Right forelimb (tissue), 1 donor: Measurements from ENCODE around the gene RAD51AP1.

Source experiments
- DNase-seq: peaks from one replicate; pipeline ENCODE4 v3.0.0-alpha.2; 2018

The RAD51AP1 gene

GRCh38 chr12:4553943-4554342 is 15.3 kb downstream of the RAD51AP1 start:
- no peak for DNase-seq

GRCh38 chr12:4555804-4556203 is 17.1 kb downstream of the RAD51AP1 start:
- DNase-seq, result no peak

- DNase-seq, result no peak
These were observed 18.2 kb downstream of the RAD51AP1 start for GRCh38 chr12:4556735-4557530.

- DNase-seq, result no peak
These were observed 18.9 kb downstream of the RAD51AP1 start for GRCh38 chr12:4557586-4557985.

- DNase-seq, result no peak
These were observed 19.5 kb downstream of the RAD51AP1 start for GRCh38 chr12:4558171-4558570.

- peak; percentile 83 for DNase-seq
These were observed 23.5 kb downstream of the RAD51AP1 start, which contains the start of gene DYRK4 for GRCh38 chr12:4562034-4562657. DYRK4 (plus strand) TSS chr12:4562208; CDS start chr12:4562246, 38 bp downstream.

- no peak for DNase-seq
These were observed 24.6 kb downstream of the RAD51AP1 start for GRCh38 chr12:4563336-4563735.

GRCh38 chr12:4564818-4565217 is 26.1 kb downstream of the RAD51AP1 start:
- DNase-seq, result no peak

- DNase-seq, result no peak
These were observed 27.8 kb downstream of the RAD51AP1 start for GRCh38 chr12:4566474-4566873.

- no peak for DNase-seq
These were observed 28.6 kb downstream of the RAD51AP1 start for GRCh38 chr12:4567073-4567881.

GRCh38 chr12:4569261-4569660 is 30.6 kb downstream of the RAD51AP1 start:
- no peak for DNase-seq

- no peak for DNase-seq
These were observed 34.0 kb downstream of the RAD51AP1 start for GRCh38 chr12:4572680-4573079.

- DNase-seq, result no peak
These were observed 40.8 kb downstream of the RAD51AP1 start for GRCh38 chr12:4579305-4580102.

- no peak for DNase-seq
These were observed 41.6 kb downstream of the RAD51AP1 start for GRCh38 chr12:4580281-4580688.

- DNase-seq, result no peak
These were observed 45.6 kb downstream of the RAD51AP1 start for GRCh38 chr12:4584281-4584680.

GRCh38 chr12:4584896-4585295 is 46.2 kb downstream of the RAD51AP1 start:
- no peak for DNase-seq

- DNase-seq, result no peak
These were observed 47.8 kb downstream of the RAD51AP1 start for GRCh38 chr12:4586500-4586899.

GRCh38 chr12:4587108-4587507 is 48.4 kb downstream of the RAD51AP1 start:
- no peak for DNase-seq

- no peak for DNase-seq
These were observed 50.2 kb downstream of the RAD51AP1 start for GRCh38 chr12:4588916-4589315.

- DNase-seq, result no peak
These were observed 51.3 kb downstream of the RAD51AP1 start for GRCh38 chr12:4589941-4590340.

GRCh38 chr12:4591180-4591687 is 52.5 kb downstream of the RAD51AP1 start:
- DNase-seq, result no peak

GRCh38 chr12:4595881-4596280 is 57.2 kb downstream of the RAD51AP1 start:
- no peak for DNase-seq
